ENCODE measurements around the gene TMEM8B. TPM values are rescaled to one million over a fixed set of nuclear protein-coding genes. Genes with fewer than 3 reads are reported as not detected.
A peak's percentile ranks its signal among the peaks of the same experiment; 100 is the strongest.

The TMEM8B gene
- total and polyA plus RNA-seq, 10 of the 15 experiments (the other 5 are each of a cell fraction or from before 2014, with no cell fraction given) = 0.19 to 7.6 (median 2.5) TPM

DNA sequence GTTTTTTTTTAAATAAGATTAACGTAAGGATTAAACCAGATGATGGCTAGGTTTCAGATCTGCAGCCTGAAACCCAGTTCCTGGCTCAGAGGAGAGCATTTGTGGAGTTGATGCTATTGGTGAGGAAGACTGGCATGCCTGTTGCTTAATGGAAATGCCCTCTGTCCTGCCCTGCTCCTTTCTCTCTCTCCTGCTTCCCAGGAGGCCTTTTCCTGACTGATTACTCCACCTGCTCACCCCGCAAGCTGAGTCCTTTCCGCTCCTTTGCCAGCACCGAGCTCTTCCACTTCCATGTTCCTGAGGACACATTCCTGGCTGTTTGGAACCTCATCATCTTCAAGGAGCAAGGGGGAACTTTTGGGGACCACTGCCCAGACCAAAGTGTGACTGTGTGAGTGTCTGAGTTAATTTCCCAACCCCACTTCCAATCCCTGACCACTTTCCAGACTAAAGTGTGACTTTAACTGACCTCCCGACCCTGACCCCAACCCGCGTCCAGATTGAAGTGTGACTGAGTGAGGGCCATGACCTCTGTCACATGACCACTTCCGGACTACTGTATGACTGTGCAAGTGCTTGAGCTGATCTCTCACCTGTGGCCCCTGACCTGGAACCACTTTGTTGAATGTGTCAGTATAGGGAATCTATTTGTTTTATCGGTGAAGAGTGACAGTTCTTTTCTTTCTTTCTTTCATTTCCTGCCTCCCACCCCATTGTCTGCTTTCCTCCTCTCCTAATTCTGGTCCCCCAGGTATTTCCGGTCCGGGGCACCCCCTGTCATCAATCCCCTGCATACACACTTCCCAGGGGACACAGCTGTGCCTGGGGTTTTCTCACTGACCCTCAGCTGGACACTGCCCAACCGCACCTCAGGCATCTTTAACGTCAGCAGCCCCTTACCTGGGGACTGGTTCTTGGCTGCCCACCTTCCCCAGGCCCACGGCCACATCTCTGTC, 5.5 kb downstream of the TMEM8B start (continued):
- TF ChIP-seq ZNF274 (IDR thresholded peaks at IDR 0.05; ENCODE audit: insufficient read depth, insufficient read length) (no peak), RAD51 (IDR thresholded peaks at IDR 0.05) (peak; percentile 76), DPF2 (IDR thresholded peaks at IDR 0.05) (0 out of 2 replicates have a peak, but pooled peaks have one; percentile 15), IKZF2 (IDR thresholded peaks at IDR 0.05) (no peak), CHD1 (IDR thresholded peaks at IDR 0.05; ENCODE audit: low read depth, low read length) (no peak), SRF (IDR thresholded peaks at IDR 0.05; ENCODE audit: low read depth in 2 of 2, low read length in 2 of 2) (no peak), SUPT20H (IDR thresholded peaks at IDR 0.05; ENCODE audit: borderline replicate concordance, control insufficient read depth, low read depth, low read length) (no peak), CHD2 (IDR thresholded peaks at IDR 0.05; ENCODE audit: borderline replicate concordance, low read depth, low read length) (no peak), EZH2 (IDR thresholded peaks at IDR 0.05; ENCODE audit: borderline replicate concordance, control insufficient read depth, low read depth, low read length) (no peak), PML (IDR thresholded peaks at IDR 0.05; ENCODE audit: low read length) (no peak), POLR2AphosphoS2 (IDR thresholded peaks at IDR 0.05; ENCODE audit: low read depth, low read length) (no peak), ESRRA (IDR thresholded peaks at IDR 0.05; ENCODE audit: low read length) (no peak), NR2F1 (conservative IDR thresholded peaks at IDR 0.05) (peak; percentile 97)
- TF ChIP-seq, protein P1, sequence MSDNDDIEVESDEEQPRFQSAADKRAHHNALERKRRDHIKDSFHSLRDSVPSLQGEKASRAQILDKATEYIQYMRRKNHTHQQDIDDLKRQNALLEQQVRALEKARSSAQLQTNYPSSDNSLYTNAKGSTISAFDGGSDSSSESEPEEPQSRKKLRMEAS (IDR thresholded peaks at IDR 0.05; ENCODE audit: low read depth, low read length) = no peak
- TF ChIP-seq, protein P2, sequence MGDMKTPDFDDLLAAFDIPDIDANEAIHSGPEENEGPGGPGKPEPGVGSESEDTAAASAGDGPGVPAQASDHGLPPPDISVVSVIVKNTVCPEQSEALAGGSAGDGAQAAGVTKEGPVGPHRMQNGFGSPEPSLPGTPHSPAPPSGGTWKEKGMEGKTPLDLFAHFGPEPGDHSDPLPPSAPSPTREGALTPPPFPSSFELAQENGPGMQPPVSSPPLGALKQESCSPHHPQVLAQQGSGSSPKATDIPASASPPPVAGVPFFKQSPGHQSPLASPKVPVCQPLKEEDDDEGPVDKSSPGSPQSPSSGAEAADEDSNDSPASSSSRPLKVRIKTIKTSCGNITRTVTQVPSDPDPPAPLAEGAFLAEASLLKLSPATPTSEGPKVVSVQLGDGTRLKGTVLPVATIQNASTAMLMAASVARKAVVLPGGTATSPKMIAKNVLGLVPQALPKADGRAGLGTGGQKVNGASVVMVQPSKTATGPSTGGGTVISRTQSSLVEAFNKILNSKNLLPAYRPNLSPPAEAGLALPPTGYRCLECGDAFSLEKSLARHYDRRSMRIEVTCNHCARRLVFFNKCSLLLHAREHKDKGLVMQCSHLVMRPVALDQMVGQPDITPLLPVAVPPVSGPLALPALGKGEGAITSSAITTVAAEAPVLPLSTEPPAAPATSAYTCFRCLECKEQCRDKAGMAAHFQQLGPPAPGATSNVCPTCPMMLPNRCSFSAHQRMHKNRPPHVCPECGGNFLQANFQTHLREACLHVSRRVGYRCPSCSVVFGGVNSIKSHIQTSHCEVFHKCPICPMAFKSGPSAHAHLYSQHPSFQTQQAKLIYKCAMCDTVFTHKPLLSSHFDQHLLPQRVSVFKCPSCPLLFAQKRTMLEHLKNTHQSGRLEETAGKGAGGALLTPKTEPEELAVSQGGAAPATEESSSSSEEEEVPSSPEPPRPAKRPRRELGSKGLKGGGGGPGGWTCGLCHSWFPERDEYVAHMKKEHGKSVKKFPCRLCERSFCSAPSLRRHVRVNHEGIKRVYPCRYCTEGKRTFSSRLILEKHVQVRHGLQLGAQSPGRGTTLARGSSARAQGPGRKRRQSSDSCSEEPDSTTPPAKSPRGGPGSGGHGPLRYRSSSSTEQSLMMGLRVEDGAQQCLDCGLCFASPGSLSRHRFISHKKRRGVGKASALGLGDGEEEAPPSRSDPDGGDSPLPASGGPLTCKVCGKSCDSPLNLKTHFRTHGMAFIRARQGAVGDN (IDR thresholded peaks at IDR 0.05) = peak; percentile 95
- TF ChIP-seq, protein P3, sequence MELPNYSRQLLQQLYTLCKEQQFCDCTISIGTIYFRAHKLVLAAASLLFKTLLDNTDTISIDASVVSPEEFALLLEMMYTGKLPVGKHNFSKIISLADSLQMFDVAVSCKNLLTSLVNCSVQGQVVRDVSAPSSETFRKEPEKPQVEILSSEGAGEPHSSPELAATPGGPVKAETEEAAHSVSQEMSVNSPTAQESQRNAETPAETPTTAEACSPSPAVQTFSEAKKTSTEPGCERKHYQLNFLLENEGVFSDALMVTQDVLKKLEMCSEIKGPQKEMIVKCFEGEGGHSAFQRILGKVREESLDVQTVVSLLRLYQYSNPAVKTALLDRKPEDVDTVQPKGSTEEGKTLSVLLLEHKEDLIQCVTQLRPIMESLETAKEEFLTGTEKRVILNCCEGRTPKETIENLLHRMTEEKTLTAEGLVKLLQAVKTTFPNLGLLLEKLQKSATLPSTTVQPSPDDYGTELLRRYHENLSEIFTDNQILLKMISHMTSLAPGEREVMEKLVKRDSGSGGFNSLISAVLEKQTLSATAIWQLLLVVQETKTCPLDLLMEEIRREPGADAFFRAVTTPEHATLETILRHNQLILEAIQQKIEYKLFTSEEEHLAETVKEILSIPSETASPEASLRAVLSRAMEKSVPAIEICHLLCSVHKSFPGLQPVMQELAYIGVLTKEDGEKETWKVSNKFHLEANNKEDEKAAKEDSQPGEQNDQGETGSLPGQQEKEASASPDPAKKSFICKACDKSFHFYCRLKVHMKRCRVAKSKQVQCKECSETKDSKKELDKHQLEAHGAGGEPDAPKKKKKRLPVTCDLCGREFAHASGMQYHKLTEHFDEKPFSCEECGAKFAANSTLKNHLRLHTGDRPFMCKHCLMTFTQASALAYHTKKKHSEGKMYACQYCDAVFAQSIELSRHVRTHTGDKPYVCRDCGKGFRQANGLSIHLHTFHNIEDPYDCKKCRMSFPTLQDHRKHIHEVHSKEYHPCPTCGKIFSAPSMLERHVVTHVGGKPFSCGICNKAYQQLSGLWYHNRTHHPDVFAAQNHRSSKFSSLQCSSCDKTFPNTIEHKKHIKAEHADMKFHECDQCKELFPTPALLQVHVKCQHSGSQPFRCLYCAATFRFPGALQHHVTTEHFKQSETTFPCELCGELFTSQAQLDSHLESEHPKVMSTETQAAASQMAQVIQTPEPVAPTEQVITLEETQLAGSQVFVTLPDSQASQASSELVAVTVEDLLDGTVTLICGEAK (IDR thresholded peaks at IDR 0.05; ENCODE audit: borderline replicate concordance) = peak; percentile 13; the same call in 1 of the 2 replicates

Measured in GM12878 (cell line).